Measurements from ENCODE around the gene CDH22. TPM values are rescaled to one million over a fixed set of nuclear protein-coding genes. Genes with fewer than 3 reads are reported as not detected.

CDH22 gene
- total and polyA plus RNA-seq, 2 donors (not counting 1 experiment from before 2014, with no cell fraction given) = not detected

DNA sequence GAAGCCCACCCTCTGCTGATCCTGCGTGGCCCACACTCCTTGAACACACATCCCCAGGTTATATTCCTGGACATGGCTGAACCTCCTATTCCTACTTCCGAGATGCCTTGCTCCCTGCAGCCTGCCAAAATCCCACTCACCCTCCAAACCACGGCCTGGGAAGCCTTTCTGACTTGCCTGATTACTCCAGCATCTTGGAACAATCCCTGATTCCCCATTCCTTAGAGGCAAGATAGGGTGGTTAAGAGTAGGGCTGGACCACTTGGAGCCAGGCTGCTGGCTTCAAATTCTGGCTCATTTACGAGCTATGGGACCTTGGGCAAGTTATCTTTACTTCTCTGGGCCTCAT, 45.9 kb upstream of the CDH22 start:
- Histone ChIP-seq H2AFZ (ENCODE audit: low read length) (no peak overlapping the region), H3K36me3 (ENCODE audit: control insufficient read depth, insufficient read depth, low read length) (peaks cover 6% of the 10 kb centered on the region), H3K4me3 (replicated peaks in 1 of 4; ENCODE audit: control extremely low read depth in 1 of 4, insufficient read depth in 1 of 4, low read depth in 3 of 4, low read length in 4 of 4) (no peak overlapping the region), H3K9ac (ENCODE audit: insufficient read depth, low read length) (no peak overlapping the region), H3K27ac (ENCODE audit: insufficient read depth, low read length) (no peak overlapping the region), H3K9me3 (ENCODE audit: control insufficient read depth, insufficient read depth, low read depth, low read length) (no peaks in the 10 kb centered on the region), H3K79me2 (ENCODE audit: control insufficient read depth, insufficient read depth, low read length) (no peaks in the 10 kb centered on the region), H3K4me2 (ENCODE audit: extremely low read depth, insufficient read depth, low read length) (no peak overlapping the region), H3K27me3 (ENCODE audit: control insufficient read depth, insufficient read depth, low read length) (no peaks in the 10 kb centered on the region), H3K4me1 (ENCODE audit: control insufficient read depth, extremely low read depth, insufficient read depth, low read length) (peaks cover 6% of the 10 kb centered on the region), H4K20me1 (ENCODE audit: control insufficient read depth, extremely low read depth, insufficient read depth, low read length) (no peaks in the 10 kb centered on the region)
- TF ChIP-seq, protein P1, sequence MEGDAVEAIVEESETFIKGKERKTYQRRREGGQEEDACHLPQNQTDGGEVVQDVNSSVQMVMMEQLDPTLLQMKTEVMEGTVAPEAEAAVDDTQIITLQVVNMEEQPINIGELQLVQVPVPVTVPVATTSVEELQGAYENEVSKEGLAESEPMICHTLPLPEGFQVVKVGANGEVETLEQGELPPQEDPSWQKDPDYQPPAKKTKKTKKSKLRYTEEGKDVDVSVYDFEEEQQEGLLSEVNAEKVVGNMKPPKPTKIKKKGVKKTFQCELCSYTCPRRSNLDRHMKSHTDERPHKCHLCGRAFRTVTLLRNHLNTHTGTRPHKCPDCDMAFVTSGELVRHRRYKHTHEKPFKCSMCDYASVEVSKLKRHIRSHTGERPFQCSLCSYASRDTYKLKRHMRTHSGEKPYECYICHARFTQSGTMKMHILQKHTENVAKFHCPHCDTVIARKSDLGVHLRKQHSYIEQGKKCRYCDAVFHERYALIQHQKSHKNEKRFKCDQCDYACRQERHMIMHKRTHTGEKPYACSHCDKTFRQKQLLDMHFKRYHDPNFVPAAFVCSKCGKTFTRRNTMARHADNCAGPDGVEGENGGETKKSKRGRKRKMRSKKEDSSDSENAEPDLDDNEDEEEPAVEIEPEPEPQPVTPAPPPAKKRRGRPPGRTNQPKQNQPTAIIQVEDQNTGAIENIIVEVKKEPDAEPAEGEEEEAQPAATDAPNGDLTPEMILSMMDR (conservative IDR thresholded peaks at IDR 0.05 in 1 of 2, IDR thresholded peaks at IDR 0.05 in 1 of 2; ENCODE audit: low read depth in 1 of 2, low read length in 2 of 2) = no peak
- TF ChIP-seq EZH2 (IDR thresholded peaks at IDR 0.05; ENCODE audit: low read length, missing control alignments) = no peak
- DNase-seq (ENCODE audit: low read depth in 2 of 2) = no peak

DNA sequence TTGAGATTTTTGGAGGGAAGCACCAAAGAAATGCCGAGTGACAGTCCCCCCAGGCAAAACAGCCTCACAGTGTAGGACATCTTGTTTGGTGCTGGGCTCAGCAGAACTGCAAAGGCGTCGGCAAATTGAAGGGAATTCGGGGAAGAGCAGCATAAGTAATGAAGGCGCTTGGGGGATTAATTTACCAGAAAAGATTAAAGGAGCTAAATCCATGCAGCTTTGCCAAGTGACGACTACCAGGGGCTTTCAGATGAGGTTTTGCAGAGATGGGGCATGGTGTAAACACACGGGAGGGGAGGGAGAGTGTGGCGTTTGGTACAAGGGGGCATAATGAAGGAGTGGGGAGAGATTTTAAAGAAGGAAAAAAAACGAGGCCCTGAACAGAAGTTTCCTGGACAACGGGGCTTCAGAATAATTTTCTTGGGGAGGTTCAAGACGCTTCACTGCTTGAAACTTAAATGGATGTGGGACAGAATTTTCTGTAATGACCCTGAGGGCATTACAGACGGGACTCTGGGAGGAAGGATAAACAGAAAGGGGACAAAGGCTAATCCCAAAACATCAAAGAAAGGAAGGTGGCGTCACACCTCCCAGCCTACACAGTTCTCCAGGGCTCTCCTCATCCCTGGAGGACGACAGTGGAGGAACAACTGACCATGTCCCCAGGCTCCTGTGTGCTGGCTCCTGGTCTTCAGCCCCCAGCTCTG, 45.4 kb upstream of the CDH22 start:
- H3K4me2 ChIP-seq (ENCODE audit: extremely low read depth, insufficient read depth, low read length) = no peak overlapping the region
- H3K27ac ChIP-seq (ENCODE audit: insufficient read depth, low read length) = no peak overlapping the region
- H4K20me1 ChIP-seq (ENCODE audit: control insufficient read depth, extremely low read depth, insufficient read depth, low read length) = no peaks in the 10 kb centered on the region
- no peak for DNase-seq (ENCODE audit: low read depth in 2 of 2)
- H3K9me3 ChIP-seq (ENCODE audit: control insufficient read depth, insufficient read depth, low read depth, low read length) = no peaks in the 10 kb centered on the region
- H3K27me3 ChIP-seq (ENCODE audit: control insufficient read depth, insufficient read depth, low read length) = no peaks in the 10 kb centered on the region
- no peak overlapping the region for H3K4me3 ChIP-seq (replicated peaks in 1 of 4; ENCODE audit: control extremely low read depth in 1 of 4, insufficient read depth in 1 of 4, low read depth in 3 of 4, low read length in 4 of 4)
- TF ChIP-seq, protein P1 (conservative IDR thresholded peaks at IDR 0.05 in 1 of 2, IDR thresholded peaks at IDR 0.05 in 1 of 2; ENCODE audit: low read depth in 1 of 2, low read length in 2 of 2) = no peak
- TF ChIP-seq EZH2 (IDR thresholded peaks at IDR 0.05; ENCODE audit: low read length, missing control alignments) = no peak
- H3K9ac ChIP-seq (ENCODE audit: insufficient read depth, low read length) = no peak overlapping the region
- peaks cover 6% of the 10 kb centered on the region for H3K4me1 ChIP-seq (ENCODE audit: control insufficient read depth, extremely low read depth, insufficient read depth, low read length)
- H2AFZ ChIP-seq (ENCODE audit: low read length) = no peak overlapping the region
- no peaks in the 10 kb centered on the region for H3K79me2 ChIP-seq (ENCODE audit: control insufficient read depth, insufficient read depth, low read length)
- H3K36me3 ChIP-seq (ENCODE audit: control insufficient read depth, insufficient read depth, low read length) = peaks cover 6% of the 10 kb centered on the region

DNA sequence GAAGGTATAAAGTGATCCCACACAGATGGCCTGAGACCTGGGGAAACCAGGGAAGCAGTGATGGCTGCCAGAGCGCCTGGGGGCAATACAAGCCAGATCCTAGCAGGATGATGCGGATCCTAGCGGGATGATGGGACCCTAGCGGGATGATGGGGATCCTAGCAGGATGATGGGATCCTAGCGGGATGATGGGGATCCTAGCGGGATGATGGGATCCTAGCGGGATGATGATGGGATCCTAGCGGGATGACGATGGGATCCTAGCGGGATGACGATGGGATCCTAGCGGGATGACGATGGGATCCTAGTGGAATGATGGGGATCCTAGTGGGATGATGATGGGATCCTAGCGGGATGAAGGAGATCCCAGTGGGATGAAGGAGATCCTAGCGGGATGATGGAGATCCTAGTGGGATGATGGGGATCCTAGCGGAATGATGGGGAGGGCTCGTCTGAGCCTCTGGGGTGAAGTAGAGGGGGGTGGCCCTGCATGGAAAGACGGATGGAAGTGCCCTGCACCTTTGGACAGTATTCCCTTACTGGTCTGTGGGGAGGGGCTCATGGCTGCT, 44.2 kb upstream of the CDH22 start:
- H3K9ac ChIP-seq (ENCODE audit: insufficient read depth, low read length) = no peak overlapping the region
- H3K27ac ChIP-seq (ENCODE audit: insufficient read depth, low read length) = no peak overlapping the region
- peaks cover 6% of the 10 kb centered on the region for H3K4me1 ChIP-seq (ENCODE audit: control insufficient read depth, extremely low read depth, insufficient read depth, low read length)
- H3K9me3 ChIP-seq (ENCODE audit: control insufficient read depth, insufficient read depth, low read depth, low read length) = no peaks in the 10 kb centered on the region
- H3K4me2 ChIP-seq (ENCODE audit: extremely low read depth, insufficient read depth, low read length) = no peak overlapping the region
- DNase-seq (ENCODE audit: low read depth in 2 of 2) = no peak
- no peak overlapping the region for H2AFZ ChIP-seq (ENCODE audit: low read length)
- H3K79me2 ChIP-seq (ENCODE audit: control insufficient read depth, insufficient read depth, low read length) = no peaks in the 10 kb centered on the region
- no peaks in the 10 kb centered on the region for H3K27me3 ChIP-seq (ENCODE audit: control insufficient read depth, insufficient read depth, low read length)
- peaks cover 4% of the 10 kb centered on the region for H3K36me3 ChIP-seq (ENCODE audit: control insufficient read depth, insufficient read depth, low read length)
- no peaks in the 10 kb centered on the region for H4K20me1 ChIP-seq (ENCODE audit: control insufficient read depth, extremely low read depth, insufficient read depth, low read length)
- H3K4me3 ChIP-seq (replicated peaks in 1 of 4; ENCODE audit: control extremely low read depth in 1 of 4, insufficient read depth in 1 of 4, low read depth in 3 of 4, low read length in 4 of 4) = no peak overlapping the region
- TF ChIP-seq, protein P1 (conservative IDR thresholded peaks at IDR 0.05 in 1 of 2, IDR thresholded peaks at IDR 0.05 in 1 of 2; ENCODE audit: low read depth in 1 of 2, low read length in 2 of 2) = no peak
- no peak for TF ChIP-seq EZH2 (IDR thresholded peaks at IDR 0.05; ENCODE audit: low read length, missing control alignments)
